Measurements from ENCODE around the gene PACS2. TPM values are rescaled to one million over a fixed set of nuclear protein-coding genes. Genes with fewer than 3 reads are reported as not detected.

The PACS2 gene
- total RNA-seq, 1 experiment from 2014 or later: 27.3 TPM

GRCh38 chr14:105348169-105348944 lies 33.8 kb downstream of the PACS2 start:
- Histone ChIP-seq H3K27me3 (replicated peaks) (no peaks in the 10 kb centered on the region), H3K36me3 (no peaks in the 10 kb centered on the region), H3K4me3 (no peak overlapping the region), H3K27ac (no peak overlapping the region), H3K9me3 (replicated peaks) (no peaks in the 10 kb centered on the region), H3K4me1 (replicated peaks) (no peaks in the 10 kb centered on the region)
- no peak for DNase-seq (ENCODE audit: low read depth in 1 of 2, low spot score in 2 of 2)

GRCh38 chr14:105348945-105349699 lies 34.6 kb downstream of the PACS2 start:
- Histone ChIP-seq H3K36me3 (no peaks in the 10 kb centered on the region), H3K4me1 (replicated peaks) (no peaks in the 10 kb centered on the region), H3K9me3 (replicated peaks) (no peaks in the 10 kb centered on the region), H3K27ac (no peak overlapping the region), H3K4me3 (no peak overlapping the region), H3K27me3 (replicated peaks) (no peaks in the 10 kb centered on the region)
- no peak for DNase-seq (ENCODE audit: low read depth in 1 of 2, low spot score in 2 of 2)

GRCh38 chr14:105349992-105350391 lies 35.4 kb downstream of the PACS2 start:
- Histone ChIP-seq H3K27me3 (replicated peaks) (no peaks in the 10 kb centered on the region), H3K9me3 (replicated peaks) (no peaks in the 10 kb centered on the region), H3K36me3 (no peaks in the 10 kb centered on the region), H3K4me3 (no peak overlapping the region), H3K4me1 (replicated peaks) (no peaks in the 10 kb centered on the region), H3K27ac (no peak overlapping the region)
- no peak for DNase-seq (ENCODE audit: low read depth in 1 of 2, low spot score in 2 of 2)

GRCh38 chr14:105350450-105351244 lies 36.1 kb downstream of the PACS2 start:
- no peak for DNase-seq (ENCODE audit: low read depth in 1 of 2, low spot score in 2 of 2)
- no peak overlapping the region for H3K4me3 ChIP-seq
- no peak overlapping the region for H3K27ac ChIP-seq
- no peaks in the 10 kb centered on the region for H3K4me1 ChIP-seq (replicated peaks)
- no peaks in the 10 kb centered on the region for H3K36me3 ChIP-seq
- H3K9me3 ChIP-seq (replicated peaks): no peaks in the 10 kb centered on the region
- no peaks in the 10 kb centered on the region for H3K27me3 ChIP-seq (replicated peaks)

GRCh38 chr14:105351410-105351809 lies 36.9 kb downstream of the PACS2 start:
- Histone ChIP-seq H3K4me3 (no peak overlapping the region), H3K27me3 (replicated peaks) (no peaks in the 10 kb centered on the region), H3K9me3 (replicated peaks) (no peaks in the 10 kb centered on the region), H3K4me1 (replicated peaks) (no peaks in the 10 kb centered on the region), H3K27ac (no peak overlapping the region), H3K36me3 (no peaks in the 10 kb centered on the region)
- DNase-seq (ENCODE audit: low read depth in 1 of 2, low spot score in 2 of 2): no peak

GRCh38 chr14:105351920-105352851 lies 37.6 kb downstream of the PACS2 start:
- Histone ChIP-seq H3K27ac (no peak overlapping the region), H3K27me3 (replicated peaks) (no peaks in the 10 kb centered on the region), H3K36me3 (no peaks in the 10 kb centered on the region), H3K9me3 (replicated peaks) (no peaks in the 10 kb centered on the region), H3K4me3 (no peak overlapping the region), H3K4me1 (replicated peaks) (no peaks in the 10 kb centered on the region)
- peak; percentile 41 to 78 for DNase-seq (ENCODE audit: low read depth in 1 of 2, low spot score in 2 of 2)

- Histone ChIP-seq H3K4me3 (no peak overlapping the region), H3K4me1 (replicated peaks) (no peaks in the 10 kb centered on the region), H3K9me3 (replicated peaks) (no peaks in the 10 kb centered on the region), H3K36me3 (no peaks in the 10 kb centered on the region), H3K27me3 (replicated peaks) (no peaks in the 10 kb centered on the region), H3K27ac (no peak overlapping the region)
- no peak for DNase-seq (ENCODE audit: low read depth in 1 of 2, low spot score in 2 of 2)
These were observed 38.6 kb downstream of the PACS2 start for GRCh38 chr14:105353136-105353535.

- Histone ChIP-seq H3K4me1 (replicated peaks) (no peaks in the 10 kb centered on the region), H3K36me3 (no peaks in the 10 kb centered on the region), H3K27me3 (replicated peaks) (no peaks in the 10 kb centered on the region), H3K9me3 (replicated peaks) (no peaks in the 10 kb centered on the region), H3K4me3 (no peak overlapping the region), H3K27ac (no peak overlapping the region)
- no peak for DNase-seq (ENCODE audit: low read depth in 1 of 2, low spot score in 2 of 2)
These were observed 40.0 kb downstream of the PACS2 start for GRCh38 chr14:105354541-105354940.

GRCh38 chr14:105355049-105355575 lies 40.6 kb downstream of the PACS2 start:
- H3K4me1 ChIP-seq (replicated peaks): no peaks in the 10 kb centered on the region
- DNase-seq (ENCODE audit: low read depth in 1 of 2, low spot score in 2 of 2): no peak
- no peaks in the 10 kb centered on the region for H3K9me3 ChIP-seq (replicated peaks)
- no peaks in the 10 kb centered on the region for H3K27me3 ChIP-seq (replicated peaks)
- H3K36me3 ChIP-seq: no peaks in the 10 kb centered on the region
- H3K27ac ChIP-seq: no peak overlapping the region
- H3K4me3 ChIP-seq: no peak overlapping the region

- DNase-seq (ENCODE audit: low read depth in 1 of 2, low spot score in 2 of 2): no peak
These were observed 41.5 kb downstream of the PACS2 start for GRCh38 chr14:105355850-105356604.

GRCh38 chr14:105356927-105357326 lies 42.4 kb downstream of the PACS2 start:
- no peaks in the 10 kb centered on the region for H3K27me3 ChIP-seq (replicated peaks)
- DNase-seq (ENCODE audit: low read depth in 1 of 2, low spot score in 2 of 2): no peak
- H3K9me3 ChIP-seq (replicated peaks): no peaks in the 10 kb centered on the region
- H3K27ac ChIP-seq: no peak overlapping the region
- no peak overlapping the region for H3K4me3 ChIP-seq
- H3K4me1 ChIP-seq (replicated peaks): no peaks in the 10 kb centered on the region
- no peaks in the 10 kb centered on the region for H3K36me3 ChIP-seq

More at GRCh38 chr14:105355850-105356604, 41.5 kb downstream of the PACS2 start:
- Histone ChIP-seq H3K27me3 (replicated peaks) (no peaks in the 10 kb centered on the region), H3K27ac (no peak overlapping the region), H3K4me1 (replicated peaks) (no peaks in the 10 kb centered on the region), H3K4me3 (no peak overlapping the region), H3K36me3 (no peaks in the 10 kb centered on the region), H3K9me3 (replicated peaks) (no peaks in the 10 kb centered on the region)

GRCh38 chr14:105357626-105358025 lies 43.1 kb downstream of the PACS2 start:
- Histone ChIP-seq H3K27me3 (replicated peaks) (no peaks in the 10 kb centered on the region), H3K4me1 (replicated peaks) (no peaks in the 10 kb centered on the region), H3K4me3 (no peak overlapping the region), H3K36me3 (no peaks in the 10 kb centered on the region), H3K27ac (no peak overlapping the region), H3K9me3 (replicated peaks) (no peaks in the 10 kb centered on the region)
- no peak for DNase-seq (ENCODE audit: low read depth in 1 of 2, low spot score in 2 of 2)
